NCI-H1436 (cell line): ENCODE measurements around the gene LPP.
A peak's percentile ranks its signal among the peaks of the same experiment; 100 is the strongest.

Experiments
- DNase-seq: peaks from one replicate; lab custom pipeline; 2025; lab: John Stamatoyannopoulos, UW

The LPP gene

GRCh38 chr3:188135271-188135670 lies 18.7 kb upstream of the LPP start:
- no peak for DNase-seq

GRCh38 chr3:188137051-188137450 lies 16.9 kb upstream of the LPP start:
- no peak for DNase-seq

GRCh38 chr3:188139466-188139865 lies 14.5 kb upstream of the LPP start:
- no peak for DNase-seq

- no peak for DNase-seq
Measured at GRCh38 chr3:188146219-188146618, 7.7 kb upstream of the LPP start.

DNA sequence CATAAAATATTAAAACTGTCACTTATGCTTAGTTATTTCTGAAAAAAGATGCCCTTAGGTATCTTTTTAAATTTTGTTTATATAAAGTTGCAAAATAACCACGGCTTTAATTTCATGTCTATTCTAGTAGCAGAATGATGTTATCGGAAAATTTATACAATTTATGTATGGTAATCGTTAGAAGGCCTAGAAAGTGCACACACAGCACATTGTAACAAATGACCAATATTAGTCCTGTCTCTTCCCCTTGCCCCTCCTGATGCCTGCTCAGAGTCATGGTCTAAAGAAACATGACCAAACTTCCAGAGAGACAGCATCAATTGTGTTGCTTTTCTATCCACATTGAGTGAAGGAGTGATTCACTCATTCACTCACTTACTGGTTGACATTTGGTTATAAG lies 6.2 kb upstream of the LPP start:
- no peak for DNase-seq

- DNase-seq: no peak
Measured at GRCh38 chr3:188148318-188148717, 5.6 kb upstream of the LPP start.

GRCh38 chr3:188149587-188149986 lies 4.4 kb upstream of the LPP start:
- no peak for DNase-seq

GRCh38 chr3:188150982-188151381 lies 3.0 kb upstream of the LPP start:
- DNase-seq: no peak

DNA sequence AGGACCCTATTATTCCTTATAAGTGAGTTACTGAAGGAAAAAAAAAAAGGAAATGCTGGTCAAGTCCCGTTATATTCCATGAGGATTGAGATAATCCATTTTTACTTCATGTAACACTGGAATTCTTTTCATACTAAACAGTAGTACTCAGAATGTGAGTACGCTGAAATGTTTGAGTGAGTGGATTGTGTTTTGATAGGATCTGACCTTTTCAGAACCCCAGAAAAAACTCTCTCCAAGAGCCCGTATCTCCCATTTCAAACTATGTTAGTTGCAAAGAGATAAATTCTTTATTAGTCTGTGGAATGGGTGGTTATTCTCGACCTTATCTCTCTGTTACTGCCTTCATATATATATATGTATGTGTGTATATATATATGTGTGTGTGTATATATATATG lies 2.5 kb upstream of the LPP start:
- no peak for DNase-seq

- no peak for DNase-seq
Measured at GRCh38 chr3:188152660-188153436, 1.1 kb upstream of the LPP start.

DNA sequence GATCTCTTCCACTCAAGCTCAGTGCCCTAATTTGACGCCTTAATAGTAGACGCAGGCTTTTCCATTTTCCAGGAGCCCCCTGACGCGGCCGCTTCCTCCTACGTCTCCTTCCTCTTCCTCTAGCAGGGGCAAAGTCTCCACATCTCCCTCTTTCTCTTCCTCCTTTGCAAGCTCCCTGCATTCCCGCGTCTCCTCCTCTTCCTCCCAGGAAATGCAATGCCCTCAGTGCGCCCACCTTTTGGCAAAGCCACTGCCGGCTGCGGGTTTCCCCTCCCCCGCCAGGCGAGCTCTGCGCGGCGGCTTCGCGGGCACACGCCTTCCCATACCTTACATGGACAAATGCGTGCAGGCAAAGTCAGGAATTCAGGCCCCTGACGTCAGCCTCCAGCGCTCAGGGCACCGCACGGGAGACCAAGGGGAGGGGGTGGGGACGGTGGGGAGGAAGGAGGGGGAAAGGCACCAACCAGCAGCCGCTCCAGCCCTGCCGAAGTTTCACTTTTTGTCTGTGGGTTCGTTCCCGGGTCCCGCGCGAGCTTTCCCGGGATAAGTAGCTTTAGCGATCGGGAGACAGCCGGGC lies 432 bp upstream of the LPP start:
- DNase-seq: peak; percentile 65

DNA sequence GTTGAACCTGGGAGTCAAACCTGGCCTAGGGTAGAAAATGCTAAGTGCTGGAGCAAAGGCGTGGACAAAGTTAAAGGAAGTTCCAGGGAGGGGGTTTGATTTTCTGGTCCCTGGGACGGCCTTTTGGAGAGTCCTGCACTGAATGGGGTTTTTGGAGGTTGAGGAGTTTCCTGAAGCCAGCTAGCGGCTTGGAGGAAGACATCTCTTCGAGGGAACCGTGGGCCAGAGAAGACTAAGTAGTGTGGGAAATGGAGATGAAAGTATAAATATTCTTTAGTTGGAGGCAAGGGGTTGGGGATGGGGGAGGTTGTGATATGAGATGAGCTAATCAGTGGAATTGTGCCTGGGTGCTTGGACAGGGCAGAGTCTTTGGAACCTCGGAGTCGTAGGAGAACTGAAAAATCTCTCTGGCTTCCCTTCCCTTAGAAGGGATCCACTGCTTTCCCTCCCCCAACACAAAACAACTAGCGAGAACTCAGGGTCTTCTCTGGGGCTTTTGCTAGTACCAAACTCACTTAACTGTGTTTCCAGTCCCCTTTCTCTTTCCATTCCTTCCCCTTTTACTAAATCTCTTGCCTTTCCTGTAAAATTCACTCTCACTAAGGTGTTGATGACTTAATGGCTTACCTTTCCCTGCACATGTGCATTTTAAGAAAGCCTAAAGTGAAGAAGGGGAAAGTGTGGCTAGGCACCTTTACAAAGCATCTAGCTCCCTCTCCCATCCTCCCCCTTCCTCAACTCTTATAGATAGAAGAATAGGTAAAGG lies 1.0 kb downstream of the LPP start:
- no peak for DNase-seq

GRCh38 chr3:188156056-188156455 lies 2.1 kb downstream of the LPP start:
- DNase-seq: no peak

DNA sequence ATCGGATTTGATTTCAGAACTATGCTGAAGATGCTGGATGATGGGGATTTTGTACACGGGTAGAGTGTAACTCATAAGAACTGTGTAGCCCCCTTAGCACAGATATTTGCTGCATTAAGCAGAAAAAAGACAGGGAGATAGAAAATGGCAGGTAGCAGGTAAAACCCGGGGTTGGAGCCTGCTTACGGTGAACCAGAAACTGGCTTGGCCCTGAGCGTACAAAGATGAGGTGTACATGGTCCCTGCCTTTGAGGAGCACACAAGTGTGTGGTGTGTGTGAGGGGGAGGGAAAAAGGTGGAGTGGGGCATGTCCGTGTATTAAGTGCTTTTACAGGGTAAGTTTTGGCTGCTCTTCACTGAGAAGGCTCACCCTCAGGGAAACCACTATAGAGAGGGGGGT lies 3.5 kb downstream of the LPP start:
- no peak for DNase-seq

DNA sequence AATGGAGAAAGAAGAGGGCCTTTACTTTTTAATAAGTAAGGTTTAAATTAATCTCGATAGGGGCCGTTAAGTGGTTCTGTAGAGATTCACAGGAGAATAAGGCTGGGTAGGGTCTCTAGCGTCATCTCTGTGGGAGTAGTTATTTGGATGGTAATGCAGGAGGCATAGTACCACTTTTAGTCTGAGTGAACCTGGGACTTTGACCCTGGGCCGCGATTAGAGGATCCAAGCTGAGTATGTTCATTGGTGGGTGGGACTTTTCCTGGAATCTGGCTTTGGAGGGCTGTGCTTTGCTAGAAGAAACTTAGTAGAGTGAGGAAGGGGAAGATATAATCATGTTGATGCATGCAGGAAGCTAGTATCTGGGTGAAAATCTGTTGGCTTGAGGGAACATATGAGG lies 4.0 kb downstream of the LPP start:
- DNase-seq: no peak

GRCh38 chr3:188158731-188159310 lies 4.9 kb downstream of the LPP start:
- DNase-seq: no peak

DNA sequence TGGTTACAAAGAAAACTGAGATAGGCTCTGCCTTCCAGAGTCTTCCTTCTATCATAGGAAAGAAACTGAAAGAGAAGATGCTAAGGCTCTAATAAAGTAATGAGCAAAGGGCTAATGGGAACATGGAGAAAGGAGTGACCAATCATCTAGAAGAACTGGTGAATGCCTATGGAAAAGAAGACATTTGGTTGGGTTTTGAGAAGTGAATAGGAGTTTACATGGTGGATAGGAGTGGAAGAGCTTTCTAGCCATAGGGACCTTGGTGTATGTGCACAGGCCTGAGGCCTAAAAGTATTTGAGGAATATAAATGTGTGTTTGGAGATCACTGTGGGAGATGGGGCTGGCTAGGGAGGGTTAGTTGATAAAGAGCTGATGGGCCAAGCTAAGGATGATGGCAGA lies 6.8 kb downstream of the LPP start:
- no peak for DNase-seq

DNA sequence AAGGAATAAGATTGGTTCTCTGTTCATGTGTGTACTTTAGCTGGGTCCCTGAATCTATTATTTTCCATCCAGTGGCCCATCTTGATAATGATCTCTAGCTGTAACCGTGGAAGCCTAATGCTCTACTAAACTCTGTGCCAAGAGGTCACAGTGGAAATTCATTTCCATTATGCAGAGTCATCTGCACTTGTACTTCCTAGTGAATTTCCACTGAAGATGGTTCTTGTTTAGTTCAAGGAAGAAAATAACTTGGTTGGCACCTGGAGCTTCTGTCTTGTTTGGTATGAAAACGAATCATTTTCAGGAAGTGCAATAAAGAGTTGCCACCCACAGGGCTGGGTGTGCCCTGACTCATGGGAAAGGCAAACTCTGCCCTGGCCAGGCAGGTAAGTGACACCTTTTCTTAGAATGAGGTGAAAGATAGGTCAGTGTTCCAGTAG lies 10.3 kb downstream of the LPP start:
- no peak for DNase-seq

DNA sequence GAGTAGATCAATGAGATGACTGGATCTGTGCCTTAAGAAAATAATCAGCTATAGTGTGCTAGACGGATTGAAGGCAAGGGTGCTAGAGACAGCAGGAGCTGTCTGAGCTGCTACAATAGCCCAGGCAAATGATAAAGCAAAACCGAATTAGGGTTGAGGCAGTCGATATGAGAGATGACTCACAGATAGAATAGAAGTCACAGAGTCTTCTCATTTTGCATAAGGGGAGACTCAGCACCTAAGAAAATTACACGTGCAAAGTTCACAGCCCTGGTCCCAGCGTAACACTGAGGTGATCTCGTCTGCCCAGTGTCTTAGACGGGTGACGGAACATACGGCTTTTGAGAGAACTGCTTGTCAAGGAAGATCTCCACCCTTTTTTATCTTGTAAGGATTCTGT lies 11.6 kb downstream of the LPP start:
- DNase-seq: no peak

GRCh38 chr3:188166441-188166840 lies 12.5 kb downstream of the LPP start:
- DNase-seq: no peak

- DNase-seq: no peak
Measured at GRCh38 chr3:188168186-188168585, 14.2 kb downstream of the LPP start.

- DNase-seq: no peak
Measured at GRCh38 chr3:188168648-188169047, 14.7 kb downstream of the LPP start.
